IMR-90 (cell line): ENCODE measurements around the gene IREB2.

ENCODE experiments used
- POLR2A ChIP-seq: IDR thresholded peaks from 2 replicates; pipeline ENCODE4 v1.6.1; 2012; ENCODE audit warnings: mild to moderate bottlenecking, low read depth, low read length
- RFX5 ChIP-seq: IDR thresholded peaks from 2 replicates; pipeline ENCODE4 v1.8.0; 2012; ENCODE audit warnings: low read depth, mild to moderate bottlenecking, low read length, moderate library complexity
- TF ChIP-seq, protein P1 (sequence below): conservative IDR thresholded peaks from 2 replicates; pipeline ENCODE4 v1.5.1; 2012; ENCODE audit warnings: mild to moderate bottlenecking, low read depth, low read length, improper control_type of control experiment

DNA sequence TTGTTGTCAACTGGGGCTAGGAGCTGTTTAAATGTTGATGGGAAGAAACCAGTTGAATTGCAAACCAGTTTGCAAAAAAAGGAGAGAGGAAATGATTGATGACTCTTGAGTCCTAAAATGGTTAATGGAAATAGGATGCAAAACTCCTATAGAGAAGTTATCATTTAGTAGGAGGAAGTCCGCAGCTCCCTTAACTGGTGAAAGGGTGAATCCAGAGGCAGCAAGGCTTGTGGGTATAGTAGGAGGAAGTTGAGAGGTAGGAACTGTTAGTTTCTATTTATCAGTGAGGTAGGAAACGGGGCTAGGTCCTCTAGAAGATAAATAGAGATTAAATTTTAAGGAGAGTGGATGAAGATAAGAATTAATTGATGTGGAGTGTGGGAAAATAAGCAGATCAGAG lies 15.4 kb downstream of the IREB2 start:
- TF ChIP-seq, protein P1, sequence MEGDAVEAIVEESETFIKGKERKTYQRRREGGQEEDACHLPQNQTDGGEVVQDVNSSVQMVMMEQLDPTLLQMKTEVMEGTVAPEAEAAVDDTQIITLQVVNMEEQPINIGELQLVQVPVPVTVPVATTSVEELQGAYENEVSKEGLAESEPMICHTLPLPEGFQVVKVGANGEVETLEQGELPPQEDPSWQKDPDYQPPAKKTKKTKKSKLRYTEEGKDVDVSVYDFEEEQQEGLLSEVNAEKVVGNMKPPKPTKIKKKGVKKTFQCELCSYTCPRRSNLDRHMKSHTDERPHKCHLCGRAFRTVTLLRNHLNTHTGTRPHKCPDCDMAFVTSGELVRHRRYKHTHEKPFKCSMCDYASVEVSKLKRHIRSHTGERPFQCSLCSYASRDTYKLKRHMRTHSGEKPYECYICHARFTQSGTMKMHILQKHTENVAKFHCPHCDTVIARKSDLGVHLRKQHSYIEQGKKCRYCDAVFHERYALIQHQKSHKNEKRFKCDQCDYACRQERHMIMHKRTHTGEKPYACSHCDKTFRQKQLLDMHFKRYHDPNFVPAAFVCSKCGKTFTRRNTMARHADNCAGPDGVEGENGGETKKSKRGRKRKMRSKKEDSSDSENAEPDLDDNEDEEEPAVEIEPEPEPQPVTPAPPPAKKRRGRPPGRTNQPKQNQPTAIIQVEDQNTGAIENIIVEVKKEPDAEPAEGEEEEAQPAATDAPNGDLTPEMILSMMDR: no peak
- TF ChIP-seq RFX5 (no peak), POLR2A (no peak)
